Activated T-cell treated with anti-CD3 and anti-CD28 coated beads, Interleukin-2, amount 50 U/mL, for 48 hours (primary cell): ENCODE data around the gene NDUFB7.
"Not testable (repeated sequence)": the region's sequence is repeated elsewhere in the genome, so short reads cannot be mapped to it uniquely, and the experiment has no call there.

Experiments used
- DNase-seq, 2 experiments: peaks; one replicate each; pipeline ENCODE4 v3.0.0-alpha.2; 2020

The NDUFB7 gene

GRCh38 chr19:14570864-14571527 lies 870 bp downstream of the NDUFB7 start:
- no peak for DNase-seq

- DNase-seq = no peak
Measured at GRCh38 chr19:14567079-14567478, 4.8 kb downstream of the NDUFB7 start.

DNA sequence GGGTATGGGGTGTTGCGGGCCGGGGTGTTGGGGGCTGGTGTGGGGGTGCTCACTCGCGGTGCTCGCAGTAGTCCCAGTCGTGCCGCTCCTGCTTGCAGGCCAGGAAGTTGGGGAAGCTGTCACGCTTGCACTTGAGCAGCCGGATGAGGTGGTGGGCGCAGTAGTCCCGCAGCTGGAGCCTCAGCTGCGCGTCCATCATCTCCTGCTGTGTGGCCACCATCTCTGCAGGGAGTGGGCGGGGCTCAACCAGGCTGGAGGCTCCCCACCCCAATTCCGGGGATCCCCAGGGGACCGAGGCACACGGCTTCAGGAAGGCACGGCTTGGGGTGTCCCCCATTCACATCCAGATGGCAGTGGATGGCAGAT lies 5.2 kb downstream of the NDUFB7 start:
- DNase-seq = no peak

DNA sequence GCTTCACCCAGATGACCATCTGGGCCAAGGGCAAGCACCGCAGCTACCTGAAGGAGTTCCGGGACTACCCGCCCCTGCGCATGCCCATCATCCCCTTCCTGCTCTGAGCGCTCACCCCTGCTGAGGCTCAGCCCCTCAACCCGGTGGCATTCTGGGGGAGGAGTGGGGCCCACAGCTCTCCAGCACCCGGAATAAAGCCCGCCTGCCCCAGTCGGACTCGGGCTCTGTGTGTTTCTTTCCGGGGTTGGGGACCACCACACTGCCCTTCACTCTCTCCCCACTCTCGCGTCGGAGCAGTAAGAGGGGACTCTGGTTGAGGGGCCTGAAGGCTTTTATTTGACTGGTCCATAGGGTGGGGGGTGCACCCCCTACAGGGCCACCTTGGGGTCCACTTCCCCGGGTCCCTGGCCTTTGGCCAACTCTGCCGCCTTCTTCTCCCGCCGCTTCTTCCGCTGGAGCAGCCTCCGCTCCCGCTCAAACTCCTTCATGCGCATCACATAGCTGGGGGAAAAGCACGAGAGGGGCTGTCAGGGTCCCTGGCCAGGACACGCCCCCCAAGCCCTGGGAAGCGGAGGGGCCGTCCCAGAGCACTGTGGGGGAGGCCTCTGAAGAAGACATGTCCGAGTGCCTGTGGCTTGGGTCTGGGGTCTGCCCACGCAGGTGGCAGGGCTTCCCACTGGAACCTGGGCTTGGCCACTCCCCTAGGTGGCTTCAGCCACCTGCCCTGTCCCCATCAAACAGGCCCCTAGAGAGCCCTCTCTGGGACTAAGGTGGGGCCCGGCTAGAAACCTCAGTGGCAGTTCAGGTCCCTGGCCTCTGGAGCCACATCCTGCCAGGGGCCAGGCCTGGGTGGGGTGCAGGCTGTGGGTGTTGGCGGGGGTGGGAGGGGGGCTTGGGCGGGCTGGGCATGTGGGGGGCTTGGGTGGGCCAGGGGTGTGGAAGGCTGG lies 5.8 kb downstream of the NDUFB7 start:
- no peak for DNase-seq

DNA sequence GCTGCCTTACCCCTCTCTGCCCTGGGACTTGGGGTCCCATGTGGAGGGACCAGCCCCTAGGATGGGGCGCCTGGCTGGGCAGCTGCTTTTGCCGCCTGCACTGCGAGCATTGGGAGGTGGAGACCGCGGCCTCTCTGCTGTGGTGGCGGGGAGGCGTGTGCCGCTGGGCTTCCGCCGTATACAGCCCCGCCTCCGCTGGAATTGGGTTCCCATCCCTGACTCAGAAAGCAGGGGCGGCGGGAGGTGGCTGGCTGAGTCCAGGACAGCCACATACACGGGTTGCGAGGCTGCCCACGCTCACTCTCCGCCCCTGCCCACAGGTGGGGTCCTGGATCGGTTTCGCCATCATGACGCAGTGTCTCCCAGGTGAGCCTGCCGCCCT lies 6.6 kb downstream of the NDUFB7 start:
- no peak for DNase-seq

GRCh38 chr19:14564652-14565297 lies 7.1 kb downstream of the NDUFB7 start:
- DNase-seq = not testable (repeated sequence)

GRCh38 chr19:14563989-14564651 lies 7.7 kb downstream of the NDUFB7 start:
- DNase-seq = peak; percentile 77 to 78

- no peak for DNase-seq
Measured at GRCh38 chr19:14563590-14563926, 8.3 kb downstream of the NDUFB7 start.

DNA sequence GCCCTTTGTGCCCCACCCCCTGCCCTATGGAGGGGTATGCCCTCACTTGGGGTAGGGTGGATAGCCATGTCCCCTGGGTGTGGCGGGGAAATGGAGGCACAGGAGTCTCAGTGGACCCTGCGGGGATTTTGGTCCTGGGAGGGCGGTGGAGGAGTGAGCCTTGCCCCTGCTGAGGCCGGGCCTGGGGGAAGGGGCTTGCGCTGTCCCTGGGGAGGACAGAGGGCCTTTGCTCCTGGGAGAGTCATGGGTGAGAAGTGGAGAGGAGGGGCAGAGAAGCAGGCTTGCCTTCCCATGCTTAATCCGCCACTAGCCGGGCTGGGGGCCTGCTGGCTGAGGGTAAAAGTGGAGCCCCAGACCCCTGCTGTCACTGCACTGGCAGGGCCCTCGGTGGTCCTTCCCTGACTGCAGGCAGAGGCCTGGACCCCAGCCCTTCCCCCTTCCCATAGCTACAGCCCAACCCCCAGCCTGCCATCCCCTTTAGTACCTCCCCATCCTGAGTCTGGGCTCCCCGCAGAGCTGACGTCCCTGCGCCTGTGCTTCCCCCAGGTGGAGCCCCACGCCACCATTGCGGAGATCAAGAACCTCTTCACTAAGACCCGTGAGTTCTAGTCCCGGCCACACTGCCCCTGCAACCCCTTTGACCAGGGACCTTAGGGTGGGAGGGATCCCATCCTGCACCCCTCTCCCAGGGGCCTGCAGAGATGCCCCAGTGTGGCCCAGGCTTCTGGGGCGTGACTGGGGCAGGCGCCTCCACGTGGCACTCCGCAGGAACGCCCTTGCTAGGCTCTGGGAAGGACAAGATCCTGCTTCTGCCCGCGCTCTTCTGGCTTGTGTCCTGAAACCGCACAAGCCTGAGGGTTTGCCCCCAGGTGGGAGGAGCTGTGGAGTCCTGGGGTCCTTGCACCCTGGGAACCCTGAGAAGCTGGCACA lies 8.9 kb downstream of the NDUFB7 start:
- no peak for DNase-seq

GRCh38 chr19:14561847-14562351 lies 10.0 kb downstream of the NDUFB7 start:
- DNase-seq = no peak

GRCh38 chr19:14561249-14561648 lies 10.6 kb downstream of the NDUFB7 start:
- no peak for DNase-seq

DNA sequence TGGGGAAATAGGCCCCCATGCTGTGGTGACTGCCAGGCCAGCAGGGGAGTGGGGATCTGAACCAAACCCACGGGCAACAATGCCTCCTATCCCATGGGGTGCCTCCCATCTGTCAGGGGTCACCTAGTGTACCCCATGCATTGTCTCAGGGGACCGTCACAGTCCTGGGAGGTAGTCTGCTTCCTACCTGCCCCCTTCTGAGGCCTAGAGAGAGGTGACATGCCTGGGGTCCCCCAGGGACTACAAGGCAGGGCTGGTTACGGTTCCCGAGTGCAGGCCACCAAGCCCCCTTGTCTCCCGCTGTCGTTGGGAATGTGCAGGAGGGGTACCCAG lies 11.1 kb downstream of the NDUFB7 start:
- DNase-seq = no peak

- no peak for DNase-seq
Measured at GRCh38 chr19:14559916-14560775, 11.7 kb downstream of the NDUFB7 start.

DNA sequence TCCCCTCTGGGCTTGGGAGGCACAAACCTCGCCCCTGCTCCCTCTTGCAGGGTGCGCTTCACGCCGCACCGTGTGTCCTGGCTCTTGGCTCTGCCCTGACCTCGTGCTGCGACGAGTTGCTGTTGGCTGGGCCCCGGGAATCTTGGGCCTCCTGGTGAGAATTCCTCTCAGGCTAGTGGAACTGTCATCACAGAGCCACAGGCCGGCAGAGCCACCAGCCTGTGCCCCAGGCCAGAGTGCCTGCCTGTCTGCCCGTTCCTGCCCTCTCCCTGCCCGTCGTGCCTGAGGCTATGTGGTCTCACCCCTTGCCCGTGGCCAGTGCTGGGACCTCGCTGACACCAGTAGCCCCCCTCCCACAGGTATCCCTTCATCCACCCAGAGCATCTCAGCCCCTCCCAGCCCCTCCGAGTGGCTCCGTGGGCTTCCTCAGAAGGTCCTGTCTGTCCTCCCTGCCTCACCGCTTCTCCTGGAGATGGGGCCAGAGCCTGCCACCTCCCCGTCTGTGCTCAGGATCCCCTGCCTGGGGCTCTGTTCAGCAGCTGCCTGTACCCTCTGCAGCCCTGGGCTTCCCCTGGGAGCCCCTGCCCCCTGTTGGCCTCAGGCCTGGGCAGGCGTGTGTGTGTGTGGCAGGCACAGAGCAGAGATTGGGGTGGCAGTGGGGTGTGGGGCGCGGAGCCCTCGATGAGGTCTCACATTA lies 13.3 kb downstream of the NDUFB7 start:
- DNase-seq = no peak

GRCh38 chr19:14556662-14557188 lies 15.1 kb downstream of the NDUFB7 start:
- DNase-seq = peak; percentile 78 to 85

DNA sequence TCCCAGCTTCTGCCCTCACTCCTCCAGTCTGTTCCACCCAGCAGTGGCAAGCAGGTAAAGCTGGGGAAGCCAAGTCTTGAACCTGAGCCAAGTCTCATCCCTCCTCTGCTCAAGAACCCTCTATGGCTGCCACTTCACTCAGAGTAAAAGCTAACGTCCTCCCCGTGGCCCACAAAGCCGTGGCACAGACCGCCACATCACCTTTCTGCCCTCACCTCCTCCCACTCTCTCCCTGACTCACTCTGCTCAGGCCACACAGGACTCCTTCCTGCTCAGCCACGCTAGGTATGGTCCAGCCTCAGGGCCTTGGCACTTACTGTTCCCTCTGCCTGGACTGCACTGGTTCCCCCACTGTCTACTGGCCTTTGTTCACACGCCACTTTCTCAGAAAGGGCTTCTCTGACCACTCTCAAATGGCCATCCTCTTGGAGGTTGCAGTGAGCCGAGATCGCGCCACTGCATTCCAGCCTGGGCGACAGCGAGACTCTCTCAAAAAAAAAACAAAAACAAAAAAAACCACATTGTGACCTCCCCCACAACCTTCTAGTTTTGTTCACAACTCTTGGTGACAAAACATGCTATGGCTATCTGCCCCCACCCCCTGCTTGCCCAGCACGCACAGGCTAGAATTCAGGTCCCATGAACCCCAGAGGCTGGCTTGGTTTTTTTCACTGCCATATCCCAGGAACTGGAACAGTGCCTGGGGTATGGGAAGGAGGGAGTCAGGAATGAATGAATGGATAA lies 15.8 kb downstream of the NDUFB7 start:
- DNase-seq = no peak

GRCh38 chr19:14554382-14554812 lies 17.5 kb downstream of the NDUFB7 start:
- DNase-seq = no peak

- no peak for DNase-seq
Measured at GRCh38 chr19:14553939-14554243, 18.0 kb downstream of the NDUFB7 start.
